ENCODE data around the gene BTNL3.

BTNL3 gene

GRCh38 chr5:181054871-181055459, 66.3 kb downstream of the BTNL3 start:
- ChIA-PET CTCF (interaction anchor here (0.5 to 1.2 kb wide), 4 partner anchors 29 to 133 kb away, joined by 3 to 5 read pairs (median 3); no protein-coding TSS in a partner anchor), POLR2A (no interaction called here)
- H3K4me1 ChIP-seq (ENCODE audit: control insufficient read depth, insufficient read depth, low read length), result peaks cover 3% of the 10 kb centered on the region; the same call in 1 of the 2 replicates
- TF ChIP-seq BCL6B (tag by site-specific recombination; IDR thresholded peaks at IDR 0.05), result no peak
- H3K36me3 ChIP-seq (ENCODE audit: control insufficient read depth in 2 of 2, insufficient read depth in 1 of 2, low read length in 2 of 2), result peaks cover 0 to 4% of the 10 kb centered on the region in 2 experiments; a peak in 1 of 3 replicates
- no peaks in the 10 kb centered on the region for H3K9me3 ChIP-seq (ENCODE audit: control insufficient read depth, insufficient read depth, low read depth, low read length)
- H3K27ac ChIP-seq (ENCODE audit: extremely low read depth, low read depth, low read length), result no peak overlapping the region
- no peak overlapping the region for H3K4me3 ChIP-seq (ENCODE audit: low read depth, low read length)
